Measurements from ENCODE around the gene POLE.

DNA sequence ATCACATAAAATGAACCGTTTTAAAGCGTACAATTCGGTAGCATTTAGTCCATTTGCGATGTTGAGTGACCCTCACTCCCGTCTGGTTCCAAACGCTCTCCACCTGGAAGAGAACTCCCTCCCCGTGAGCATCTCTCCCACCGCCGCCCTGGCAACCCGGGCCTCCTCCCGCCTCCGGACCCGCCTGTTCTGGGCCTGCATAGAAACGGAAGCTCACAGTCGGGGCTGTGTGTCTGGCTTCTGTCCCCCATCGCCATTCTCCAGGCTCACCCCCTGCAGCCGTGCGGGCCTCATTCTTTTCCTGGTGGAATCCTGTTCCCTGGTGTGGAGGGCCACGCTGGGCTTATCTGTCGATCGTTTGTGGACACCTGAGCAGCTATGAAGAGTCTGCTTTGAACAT, 94.1 kb downstream of the POLE start:
- TF ChIP-seq EZH2 (IDR thresholded peaks at IDR 0.05; ENCODE audit: borderline replicate concordance, low read depth, low read length, severe bottlenecking), result no peak
- TF ChIP-seq, protein P1, sequence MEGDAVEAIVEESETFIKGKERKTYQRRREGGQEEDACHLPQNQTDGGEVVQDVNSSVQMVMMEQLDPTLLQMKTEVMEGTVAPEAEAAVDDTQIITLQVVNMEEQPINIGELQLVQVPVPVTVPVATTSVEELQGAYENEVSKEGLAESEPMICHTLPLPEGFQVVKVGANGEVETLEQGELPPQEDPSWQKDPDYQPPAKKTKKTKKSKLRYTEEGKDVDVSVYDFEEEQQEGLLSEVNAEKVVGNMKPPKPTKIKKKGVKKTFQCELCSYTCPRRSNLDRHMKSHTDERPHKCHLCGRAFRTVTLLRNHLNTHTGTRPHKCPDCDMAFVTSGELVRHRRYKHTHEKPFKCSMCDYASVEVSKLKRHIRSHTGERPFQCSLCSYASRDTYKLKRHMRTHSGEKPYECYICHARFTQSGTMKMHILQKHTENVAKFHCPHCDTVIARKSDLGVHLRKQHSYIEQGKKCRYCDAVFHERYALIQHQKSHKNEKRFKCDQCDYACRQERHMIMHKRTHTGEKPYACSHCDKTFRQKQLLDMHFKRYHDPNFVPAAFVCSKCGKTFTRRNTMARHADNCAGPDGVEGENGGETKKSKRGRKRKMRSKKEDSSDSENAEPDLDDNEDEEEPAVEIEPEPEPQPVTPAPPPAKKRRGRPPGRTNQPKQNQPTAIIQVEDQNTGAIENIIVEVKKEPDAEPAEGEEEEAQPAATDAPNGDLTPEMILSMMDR (IDR thresholded peaks at IDR 0.05; ENCODE audit: borderline replicate concordance, extremely low read depth, low read length, poor library complexity, severe bottlenecking), result no peak

Data from DND-41 (cell line).